Brain microvascular endothelial cell (primary cell): ENCODE measurements around the gene CKLF.
"Not testable (repeated sequence)": the region's sequence is repeated elsewhere in the genome, so short reads cannot be mapped to it uniquely, and the experiment has no call there.

Source experiments
- DNase-seq: peaks from one replicate; pipeline ENCODE4 v3.0.0-alpha.2; 2020
- H3K27ac ChIP-seq: fragments of 250-450 bp; sonication (Bioruptor Pico); 2 replicates; pipeline ENCODE4 v1.5.1; 2020; ENCODE audit warnings: mild to moderate bottlenecking, moderate library complexity
- H3K27me3 ChIP-seq: fragments of 250-450 bp; sonication (Bioruptor Pico); replicated peaks from 2 replicates; pipeline ENCODE4 v1.5.1; 2020; ENCODE audit warnings: mild to moderate bottlenecking
- H3K36me3 ChIP-seq: fragments of 250-450 bp; sonication (Bioruptor Pico); replicated peaks from 2 replicates; pipeline ENCODE4 v1.5.1; 2020; ENCODE audit warnings: mild to moderate bottlenecking
- H3K4me3 ChIP-seq: 2 replicates; pipeline ENCODE4 v1.5.1; 2011; ENCODE audit warnings: low read depth, mild to moderate bottlenecking, control low read depth, low read length, moderate library complexity
- in situ Hi-C: cut with HindIII; loops from 2 replicates; pipeline ENCODE4 v1.10.0; 2017; ENCODE audit warnings: low sequenced_read_pairs, low pct_ligation_motif_present
- TF ChIP-seq, protein P1 (sequence below): IDR thresholded peaks from 2 replicates; pipeline ENCODE4 v1.5.1; 2011; ENCODE audit warnings: low read depth, mild to moderate bottlenecking, moderate library complexity, low read length, control low read depth, inconsistent platforms; ENCODE audit errors: missing control alignments

CKLF gene

DNA sequence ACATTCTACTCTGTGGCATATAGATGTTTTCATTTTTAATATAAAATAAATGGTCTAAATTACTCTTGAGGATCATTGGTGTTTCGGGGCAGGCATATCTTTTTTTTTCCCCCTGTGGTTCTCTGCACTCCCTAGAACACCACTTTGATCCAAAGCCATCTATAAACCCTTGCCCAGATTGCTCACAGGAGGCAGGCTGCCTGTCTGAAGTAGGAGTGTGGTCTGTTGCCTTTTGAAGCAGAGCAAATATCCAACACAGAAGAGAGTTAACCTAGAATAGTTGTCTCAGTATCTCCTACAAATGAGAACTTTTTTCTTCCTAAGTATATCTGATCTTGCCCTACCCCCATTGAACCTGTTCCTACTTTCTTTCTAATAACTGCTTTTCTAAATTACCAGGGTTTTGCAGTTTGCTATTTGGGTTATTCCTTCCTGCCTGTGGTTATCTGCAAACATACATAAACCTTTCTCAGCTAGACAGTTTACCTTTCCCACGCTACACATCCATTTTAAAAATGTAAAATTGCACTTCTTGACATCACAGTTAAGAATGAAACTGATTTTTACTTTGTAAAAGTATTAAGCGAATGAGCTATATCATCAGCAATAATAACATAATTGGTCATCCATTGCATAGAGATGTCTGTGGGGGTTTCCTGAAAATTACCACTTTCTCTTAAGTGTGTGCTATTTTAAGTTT, 9.2 kb downstream of the CKLF start:
- no peaks in the 10 kb centered on the region for H3K27me3 ChIP-seq
- in situ Hi-C loops: no loop called here
- TF ChIP-seq, protein P1, sequence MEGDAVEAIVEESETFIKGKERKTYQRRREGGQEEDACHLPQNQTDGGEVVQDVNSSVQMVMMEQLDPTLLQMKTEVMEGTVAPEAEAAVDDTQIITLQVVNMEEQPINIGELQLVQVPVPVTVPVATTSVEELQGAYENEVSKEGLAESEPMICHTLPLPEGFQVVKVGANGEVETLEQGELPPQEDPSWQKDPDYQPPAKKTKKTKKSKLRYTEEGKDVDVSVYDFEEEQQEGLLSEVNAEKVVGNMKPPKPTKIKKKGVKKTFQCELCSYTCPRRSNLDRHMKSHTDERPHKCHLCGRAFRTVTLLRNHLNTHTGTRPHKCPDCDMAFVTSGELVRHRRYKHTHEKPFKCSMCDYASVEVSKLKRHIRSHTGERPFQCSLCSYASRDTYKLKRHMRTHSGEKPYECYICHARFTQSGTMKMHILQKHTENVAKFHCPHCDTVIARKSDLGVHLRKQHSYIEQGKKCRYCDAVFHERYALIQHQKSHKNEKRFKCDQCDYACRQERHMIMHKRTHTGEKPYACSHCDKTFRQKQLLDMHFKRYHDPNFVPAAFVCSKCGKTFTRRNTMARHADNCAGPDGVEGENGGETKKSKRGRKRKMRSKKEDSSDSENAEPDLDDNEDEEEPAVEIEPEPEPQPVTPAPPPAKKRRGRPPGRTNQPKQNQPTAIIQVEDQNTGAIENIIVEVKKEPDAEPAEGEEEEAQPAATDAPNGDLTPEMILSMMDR: no peak
- peaks cover 11% of the 10 kb centered on the region for H3K36me3 ChIP-seq
- no peak for DNase-seq
- H3K4me3 ChIP-seq: no peak overlapping the region
- no peak overlapping the region for H3K27ac ChIP-seq

DNA sequence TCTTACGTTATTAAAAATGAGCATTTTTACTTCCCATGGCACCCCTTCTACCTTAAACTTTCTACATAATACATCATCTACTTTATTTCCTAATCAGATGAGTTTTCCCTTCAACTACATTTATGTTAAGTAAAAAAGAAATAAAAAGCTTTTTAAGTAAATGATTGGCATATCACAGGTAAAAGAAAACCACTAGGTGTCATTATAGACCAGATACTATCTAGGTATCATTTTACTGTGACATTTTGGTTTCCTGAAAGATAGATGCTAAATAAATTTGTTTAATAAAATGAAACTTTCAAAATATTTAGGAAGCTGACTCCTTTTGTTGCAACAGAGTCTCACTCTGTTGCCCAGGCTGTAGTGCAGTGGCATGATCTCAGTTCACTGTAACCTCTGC, 10.0 kb downstream of the CKLF start:
- H3K27ac ChIP-seq: no peak overlapping the region
- in situ Hi-C loops: no loop called here
- no peak for DNase-seq
- no peaks in the 10 kb centered on the region for H3K27me3 ChIP-seq
- peaks cover 17% of the 10 kb centered on the region for H3K36me3 ChIP-seq
- no peak overlapping the region for H3K4me3 ChIP-seq
- TF ChIP-seq, protein P1: no peak

DNA sequence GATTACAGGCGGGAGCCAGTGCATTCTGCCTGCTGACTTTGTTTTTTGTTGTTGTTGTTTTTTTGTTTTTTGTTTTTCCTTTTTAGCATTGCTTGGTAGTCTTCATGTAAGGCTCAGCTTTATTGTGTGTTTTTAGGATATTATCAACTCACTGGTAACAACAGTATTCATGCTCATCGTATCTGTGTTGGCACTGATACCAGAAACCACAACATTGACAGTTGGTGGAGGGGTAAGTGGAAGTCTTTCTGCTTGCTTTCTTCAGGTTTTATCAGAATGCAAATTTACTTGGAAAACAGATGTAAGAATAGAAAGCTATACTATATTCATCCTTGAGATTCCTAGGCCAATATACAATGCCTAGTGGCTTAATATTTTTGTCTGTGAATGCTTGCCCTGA, 10.6 kb downstream of the CKLF start:
- Histone ChIP-seq H3K27me3 (no peaks in the 10 kb centered on the region), H3K36me3 (peaks cover 17% of the 10 kb centered on the region), H3K27ac (no peak overlapping the region)

DNA sequence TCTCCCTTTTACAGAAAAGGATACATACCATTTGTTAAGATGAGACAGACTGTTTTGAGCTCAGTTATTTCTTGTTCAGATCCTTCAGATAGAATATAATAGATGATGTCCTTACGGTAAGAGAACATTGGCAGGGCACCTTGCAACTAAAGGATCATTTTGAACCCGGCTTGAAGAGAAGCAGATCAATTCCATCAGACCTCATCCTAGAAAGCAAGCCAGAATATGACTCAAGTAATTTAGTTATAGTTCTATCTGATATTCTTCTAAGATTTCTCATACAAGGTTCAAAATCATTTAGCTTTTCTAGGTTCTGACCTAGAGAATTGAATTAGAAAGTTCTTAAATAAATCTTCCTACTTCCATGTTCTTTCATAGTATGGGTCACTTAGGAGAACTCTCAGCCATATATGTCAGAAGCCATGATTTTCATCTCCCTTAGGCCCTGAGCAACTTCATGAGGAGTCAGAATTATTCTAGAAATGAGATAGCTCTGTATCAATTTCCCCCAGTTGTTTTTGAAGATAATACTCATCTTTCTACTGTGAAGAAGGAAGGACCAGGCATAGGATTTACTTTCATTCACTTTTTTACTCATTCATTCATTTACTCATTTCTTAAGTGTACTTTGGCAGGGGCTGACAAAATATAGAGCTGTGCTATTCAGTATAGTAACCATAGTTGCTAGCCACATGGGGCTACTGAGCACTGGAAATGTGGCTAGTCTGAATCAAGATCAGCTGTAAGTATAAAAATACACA, 11.4 kb downstream of the CKLF start:
- Histone ChIP-seq H3K27me3 (no peaks in the 10 kb centered on the region), H3K4me3 (no peak overlapping the region), H3K27ac (no peak overlapping the region), H3K36me3 (peaks cover 17% of the 10 kb centered on the region)
- TF ChIP-seq, protein P1: no peak
- DNase-seq: no peak
- in situ Hi-C loops: no loop called here

More for the DNA sequence above, 10.6 kb downstream of the CKLF start:
- TF ChIP-seq, protein P1: no peak
- DNase-seq: no peak
- in situ Hi-C loops: no loop called here
- H3K4me3 ChIP-seq: no peak overlapping the region

DNA sequence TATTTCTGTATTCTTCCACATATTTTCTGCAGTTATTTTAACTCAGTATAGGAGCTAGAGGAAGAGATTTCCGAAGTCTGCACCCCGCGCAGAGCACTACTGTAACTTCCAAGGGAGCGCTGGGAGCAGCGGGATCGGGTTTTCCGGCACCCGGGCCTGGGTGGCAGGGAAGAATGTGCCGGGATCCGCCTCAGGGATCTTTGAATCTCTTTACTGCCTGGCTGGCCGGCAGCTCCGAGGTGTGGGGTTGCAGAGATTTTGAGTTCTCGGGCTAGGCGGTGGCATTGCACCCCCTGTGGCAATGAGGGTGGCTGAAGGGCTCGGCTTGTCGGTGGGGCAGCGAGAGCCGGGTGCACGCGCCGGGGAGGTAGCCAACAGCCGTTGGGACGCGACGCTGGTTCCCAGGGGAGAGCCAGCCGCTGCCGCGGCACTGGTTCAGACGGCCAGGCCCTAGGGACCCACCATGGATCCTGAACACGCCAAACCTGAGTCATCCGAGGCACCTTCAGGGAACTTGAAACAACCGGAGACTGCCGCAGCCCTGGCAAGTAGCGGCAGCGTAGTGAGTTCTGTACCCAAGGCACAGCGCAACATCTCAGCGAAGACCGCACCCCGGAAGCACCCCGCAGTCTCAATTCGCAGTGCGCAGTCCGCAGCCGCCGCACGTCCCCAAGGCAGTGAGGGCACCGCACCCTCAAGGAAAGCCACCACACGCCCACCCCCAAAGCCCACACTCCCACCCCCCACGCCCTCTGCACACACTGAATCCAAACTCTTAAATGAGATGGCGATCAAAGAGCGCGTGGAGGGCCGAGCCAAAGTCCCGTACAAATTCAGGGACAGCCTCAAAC, 13.9 kb downstream of the CKLF start, which contains the start of gene CMTM1:
CMTM1 (plus strand) TSS at position 389 of the 851 bp plus-strand sequence; CDS start at position 464, 75 bp downstream.
- no peak within 1 kb of the TSS for H3K27ac ChIP-seq
- H3K4me3 ChIP-seq: no peak within 1 kb of the TSS
- H3K36me3 ChIP-seq: peaks cover 13% of the 10 kb centered on the region
- TF ChIP-seq, protein P1: no peak
- DNase-seq: no peak
- no peaks in the 10 kb centered on the region for H3K27me3 ChIP-seq
- in situ Hi-C loops: no loop called here

DNA sequence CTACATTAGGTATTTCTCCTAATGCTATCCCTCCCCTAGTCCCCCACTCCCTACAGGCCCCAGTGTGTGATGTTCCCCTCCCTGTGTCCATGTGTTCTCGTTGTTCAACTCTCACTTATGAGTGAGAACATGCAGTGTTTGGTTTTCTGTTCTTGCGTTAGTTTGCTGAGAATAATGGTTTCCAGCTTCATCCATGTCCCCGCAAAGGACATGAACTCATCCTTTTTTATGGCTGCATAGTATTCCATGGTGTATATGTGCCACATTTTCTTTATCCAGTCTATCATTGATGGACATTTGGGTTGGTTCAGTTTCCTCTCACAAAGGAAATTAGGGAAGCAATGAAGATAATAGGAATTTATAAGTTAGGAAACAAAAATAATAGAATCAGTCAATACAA, 14.9 kb downstream of the CKLF start:
- H3K36me3 ChIP-seq: peaks cover 13% of the 10 kb centered on the region
- H3K4me3 ChIP-seq, H3K27ac ChIP-seq, DNase-seq, in situ Hi-C loops, H3K27me3 ChIP-seq: not testable (repeated sequence)
